Activated B cell treated with CpG ODN at 0.5 μM for 24 hours (primary cell): Measurements from ENCODE around the gene SMAD6. TPM values are rescaled to one million over a fixed set of nuclear protein-coding genes. Genes with fewer than 3 reads are reported as not detected.

Experiments used
- ATAC-seq: fragments of 200-7000 bp; cut with Tn5 transposase; one replicate; pipeline ENCODE4 v1.10.0; 2021; ENCODE audit warnings: low read depth, mild to moderate bottlenecking, moderate library complexity
- CTCF ChIA-PET: fragments of 350-600 bp; sonication (Branson Sonifier 250); formaldehyde crosslinking; loops from one replicate; lab custom pipeline; 2021; ENCODE audit warnings: antibody characterized with exemption; lab: Charles Lee
- POLR2A ChIA-PET: fragments of 350-600 bp; sonication (Branson Sonifier 250); formaldehyde crosslinking; loops from one replicate; lab custom pipeline; 2021; ENCODE audit warnings: antibody characterized with exemption; lab: Charles Lee
- DNase-seq: peaks from one replicate; pipeline ENCODE4 v3.0.0; 2022
- H3K27ac Mint-ChIP-seq: one replicate; pipeline ENCODE4 v1.8.0; 2020; ENCODE audit warnings: mixed read lengths
- H3K27me3 Mint-ChIP-seq: one replicate; pipeline ENCODE4 v1.8.0; 2021; ENCODE audit warnings: mixed read lengths
- H3K36me3 Mint-ChIP-seq: one replicate; pipeline ENCODE4 v1.8.0; 2021; ENCODE audit warnings: low read depth, mixed read lengths
- H3K4me1 Mint-ChIP-seq: one replicate; pipeline ENCODE4 v1.8.0; 2021; ENCODE audit warnings: mixed read lengths
- H3K4me3 Mint-ChIP-seq: one replicate; pipeline ENCODE4 v1.8.0; 2020; ENCODE audit warnings: mild to moderate bottlenecking, mixed read lengths
- H3K9me3 Mint-ChIP-seq: one replicate; pipeline ENCODE4 v1.8.0; 2020; ENCODE audit warnings: mixed read lengths
- intact Hi-C: fragments of 100-400 bp; cut with micrococcal nuclease; formaldehyde crosslinking; loops from one replicate; pipeline ENCODE4 v1.15.1; 2024
- total RNA-seq: library from RNA; stranded (reverse); gene quantifications from 2 replicates; pipeline ENCODE4 v1.2.3, GENCODE V29; 2022
- TF ChIP-seq, protein P1 (sequence below): fragments of 200-600 bp; IDR thresholded peaks from one replicate; pipeline ENCODE4 v1.8.0; 2022; ENCODE audit warnings: antibody characterized with exemption, mild to moderate bottlenecking

Gene SMAD6
- total RNA-seq, 1 donor from 2014 or later: 0.04 TPM

DNA sequence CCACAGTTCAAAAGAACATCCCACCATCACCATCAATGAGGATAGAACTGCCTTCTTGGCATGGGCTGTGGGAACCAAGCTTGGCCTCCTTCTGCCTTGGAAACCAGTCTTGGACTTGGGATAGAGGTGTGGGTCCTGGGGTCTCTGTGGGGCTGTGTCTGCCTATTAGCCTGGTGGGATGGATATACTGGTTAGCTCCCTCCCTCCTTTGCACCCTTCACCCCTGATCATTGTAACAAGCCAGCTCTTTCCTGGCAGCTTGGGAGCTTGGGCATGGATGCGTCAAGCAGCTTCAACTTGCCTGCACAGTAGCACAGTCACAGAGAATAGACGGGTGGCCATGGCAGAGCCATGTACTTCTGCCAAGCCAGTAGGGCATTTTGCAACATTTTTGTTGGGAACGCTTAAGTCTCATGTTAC is 65.2 kb downstream of the SMAD6 start:
- Mint-ChIP-seq H3K4me1 (peaks cover 7% of the 10 kb centered on the region), H3K4me3 (no peak overlapping the region), H3K9me3 (no peaks in the 10 kb centered on the region), H3K27ac (no peak overlapping the region), H3K36me3 (no peaks in the 10 kb centered on the region), H3K27me3 (peaks cover 25% of the 10 kb centered on the region)
- no peak for DNase-seq
- CTCF ChIA-PET: interaction anchor here (1.3 kb wide), 1 partner anchor 84 kb away, joined by 5 read pairs; no protein-coding TSS in a partner anchor
- TF ChIP-seq, protein P1, sequence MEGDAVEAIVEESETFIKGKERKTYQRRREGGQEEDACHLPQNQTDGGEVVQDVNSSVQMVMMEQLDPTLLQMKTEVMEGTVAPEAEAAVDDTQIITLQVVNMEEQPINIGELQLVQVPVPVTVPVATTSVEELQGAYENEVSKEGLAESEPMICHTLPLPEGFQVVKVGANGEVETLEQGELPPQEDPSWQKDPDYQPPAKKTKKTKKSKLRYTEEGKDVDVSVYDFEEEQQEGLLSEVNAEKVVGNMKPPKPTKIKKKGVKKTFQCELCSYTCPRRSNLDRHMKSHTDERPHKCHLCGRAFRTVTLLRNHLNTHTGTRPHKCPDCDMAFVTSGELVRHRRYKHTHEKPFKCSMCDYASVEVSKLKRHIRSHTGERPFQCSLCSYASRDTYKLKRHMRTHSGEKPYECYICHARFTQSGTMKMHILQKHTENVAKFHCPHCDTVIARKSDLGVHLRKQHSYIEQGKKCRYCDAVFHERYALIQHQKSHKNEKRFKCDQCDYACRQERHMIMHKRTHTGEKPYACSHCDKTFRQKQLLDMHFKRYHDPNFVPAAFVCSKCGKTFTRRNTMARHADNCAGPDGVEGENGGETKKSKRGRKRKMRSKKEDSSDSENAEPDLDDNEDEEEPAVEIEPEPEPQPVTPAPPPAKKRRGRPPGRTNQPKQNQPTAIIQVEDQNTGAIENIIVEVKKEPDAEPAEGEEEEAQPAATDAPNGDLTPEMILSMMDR: no peak
- POLR2A ChIA-PET: interaction anchor here (0.8 kb wide), 1 partner anchor 814 kb away, joined by 3 read pairs; no protein-coding TSS in a partner anchor
- ATAC-seq: no peak
- intact Hi-C loops: no loop called here

DNA sequence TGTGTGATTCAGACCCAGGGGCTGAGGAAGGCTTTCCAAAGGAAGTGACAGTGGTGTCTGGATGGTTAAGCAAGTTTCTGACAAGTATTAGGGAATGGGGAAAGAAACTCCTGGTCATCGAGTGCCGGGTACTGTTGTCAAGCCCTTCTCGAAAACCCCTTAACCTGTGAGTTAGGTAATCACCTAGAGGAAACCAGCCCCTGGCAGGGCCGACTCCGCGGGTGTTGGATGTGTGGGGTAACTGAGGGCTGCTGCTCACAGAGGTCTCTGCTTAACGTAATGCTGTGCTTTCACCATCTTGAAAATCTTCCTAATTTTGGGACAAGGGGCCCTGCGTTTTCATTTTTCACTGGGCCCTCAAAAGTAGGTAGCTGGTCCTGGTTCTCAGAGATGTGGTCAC is 67.0 kb downstream of the SMAD6 start:
- Mint-ChIP-seq H3K27me3 (peaks cover 10% of the 10 kb centered on the region), H3K4me1 (peaks cover 7% of the 10 kb centered on the region), H3K4me3 (no peak overlapping the region), H3K9me3 (no peaks in the 10 kb centered on the region), H3K36me3 (no peaks in the 10 kb centered on the region), H3K27ac (no peak overlapping the region)
- intact Hi-C loops: no loop called here
- ATAC-seq (no peak), DNase-seq (no peak)
- CTCF ChIA-PET: no interaction called here
- POLR2A ChIA-PET: no interaction called here
- TF ChIP-seq, protein P1: no peak

DNA sequence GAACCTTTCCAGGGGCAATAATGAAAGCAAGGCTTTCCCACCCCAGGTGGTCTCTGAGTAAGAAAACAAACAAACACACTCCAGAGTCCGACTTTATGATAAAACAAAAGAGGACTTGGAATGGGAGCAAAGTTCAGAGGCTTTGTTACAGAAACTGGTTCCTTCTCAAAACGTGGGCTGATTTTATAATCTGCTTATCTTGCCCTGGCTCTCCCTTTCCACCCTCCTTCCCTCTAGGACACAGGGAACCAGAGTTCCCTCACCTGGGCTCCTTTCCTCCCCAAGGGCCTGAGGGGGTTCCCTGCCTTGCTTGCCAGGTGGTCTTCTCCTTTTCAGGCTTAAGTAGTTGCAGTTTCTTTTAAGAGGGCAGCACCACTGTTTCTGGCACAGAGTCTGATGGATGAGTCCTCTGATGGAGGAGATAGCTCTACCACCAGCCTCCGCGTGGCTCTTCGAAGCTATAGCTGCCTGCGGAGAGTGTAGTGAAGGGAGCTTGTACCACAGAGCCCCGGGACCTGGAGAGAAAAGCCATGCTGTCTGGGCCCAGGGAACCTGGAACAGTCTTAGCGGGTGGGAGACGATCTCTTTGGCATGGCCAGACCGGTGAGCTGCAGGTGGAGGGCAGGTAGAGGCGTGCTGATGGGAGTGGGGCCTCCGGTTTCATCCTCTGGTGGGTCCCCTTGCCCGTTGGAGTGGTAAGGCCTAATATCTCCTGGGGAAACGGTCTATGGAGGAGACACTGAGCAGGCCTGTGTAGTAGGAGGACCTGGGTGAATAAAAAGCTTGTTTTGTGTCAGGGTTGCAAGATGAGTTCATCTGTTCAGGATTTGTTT is 68.7 kb downstream of the SMAD6 start:
- H3K27me3 Mint-ChIP-seq: no peaks in the 10 kb centered on the region
- intact Hi-C loops: no loop called here
- H3K4me3 Mint-ChIP-seq: no peak overlapping the region
- ChIA-PET CTCF (no interaction called here), POLR2A (no interaction called here)
- DNase-seq (no peak), ATAC-seq (no peak)
- peaks cover 3% of the 10 kb centered on the region for H3K4me1 Mint-ChIP-seq
- TF ChIP-seq, protein P1: no peak
- H3K27ac Mint-ChIP-seq: no peak overlapping the region
- no peaks in the 10 kb centered on the region for H3K9me3 Mint-ChIP-seq
- no peaks in the 10 kb centered on the region for H3K36me3 Mint-ChIP-seq

DNA sequence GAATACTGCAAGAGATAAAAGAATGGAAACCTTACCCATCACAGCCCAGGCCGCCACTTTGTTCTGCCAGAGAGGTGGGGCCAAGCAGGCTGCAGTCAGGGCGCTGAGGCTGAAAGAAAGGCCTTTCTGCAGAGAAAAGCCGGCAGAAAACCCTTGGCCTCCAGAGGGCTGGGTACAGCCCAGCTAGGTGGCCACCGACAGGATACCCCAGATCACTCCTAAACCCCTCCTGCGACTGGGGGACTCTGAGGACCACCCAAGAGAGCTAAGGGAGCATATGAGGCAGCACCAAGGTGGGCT is 69.3 kb downstream of the SMAD6 start:
- TF ChIP-seq, protein P1: no peak
- no peaks in the 10 kb centered on the region for H3K27me3 Mint-ChIP-seq
- no peak overlapping the region for H3K27ac Mint-ChIP-seq
- no peak overlapping the region for H3K4me3 Mint-ChIP-seq
- DNase-seq: no peak
- ATAC-seq: no peak
- intact Hi-C loops: no loop called here
- POLR2A ChIA-PET: no interaction called here
- no peaks in the 10 kb centered on the region for H3K4me1 Mint-ChIP-seq
- CTCF ChIA-PET: interaction anchor here (0.9 kb wide), 1 partner anchor 14 kb away, joined by 3 read pairs; no protein-coding TSS in a partner anchor
- no peaks in the 10 kb centered on the region for H3K9me3 Mint-ChIP-seq
- H3K36me3 Mint-ChIP-seq: no peaks in the 10 kb centered on the region

DNA sequence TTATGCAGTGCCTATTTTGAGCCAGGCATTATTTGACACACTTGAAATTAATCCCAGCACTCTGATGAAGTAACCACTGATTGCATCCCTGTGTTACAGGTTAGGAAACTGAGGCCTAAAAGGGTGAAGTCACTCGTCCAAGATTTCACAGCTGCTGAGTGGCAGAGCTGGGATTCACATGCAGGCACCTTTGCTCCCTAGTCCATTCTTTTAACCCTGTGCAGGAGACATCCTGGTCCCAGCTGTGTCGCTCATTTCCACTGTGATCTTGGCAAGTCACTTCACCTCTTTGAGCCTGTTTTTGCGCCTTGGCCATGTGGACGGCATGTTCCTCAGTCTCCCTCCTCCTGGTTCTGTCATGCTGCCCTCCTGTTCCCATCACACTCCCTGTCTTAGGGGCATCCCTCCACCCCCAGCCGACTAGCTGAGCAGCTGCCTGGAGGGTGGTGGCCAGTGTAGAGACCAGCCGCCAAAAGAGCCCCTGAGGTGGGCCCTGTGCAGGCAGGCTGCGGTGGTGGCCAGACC is 70.6 kb downstream of the SMAD6 start:
- DNase-seq (no peak), ATAC-seq (no peak)
- Mint-ChIP-seq H3K9me3 (no peaks in the 10 kb centered on the region), H3K4me3 (no peak overlapping the region), H3K4me1 (no peaks in the 10 kb centered on the region), H3K27me3 (no peaks in the 10 kb centered on the region), H3K36me3 (no peaks in the 10 kb centered on the region), H3K27ac (no peak overlapping the region)
- CTCF ChIA-PET: interaction anchor here (0.8 to 3.6 kb wide), 3 partner anchors 133 to 168 kb away, joined by 3 to 13 read pairs (median 3); no protein-coding TSS in a partner anchor
- POLR2A ChIA-PET: no interaction called here
- TF ChIP-seq, protein P1: no peak
- intact Hi-C loops: no loop called here
